Keratinocyte (primary cell): ENCODE measurements around the gene XPOT. TPM values are rescaled to one million over a fixed set of nuclear protein-coding genes. Genes with fewer than 3 reads are reported as not detected.

Source experiments
- DNase-seq: peaks from one replicate; pipeline ENCODE4 v3.0.0-alpha.2; 2011; ENCODE audit warnings: low read depth, missing footprints, low spot score
- FAIRE-seq: peaks from 2 replicates; lab custom pipeline; 2011; peaks lifted over from hg19 to GRCh38; lab: Jason Lieb, UNC
- H2AFZ ChIP-seq: 2 replicates; pipeline ENCODE4 v1.6.0; 2012; ENCODE audit warnings: low read length, control low read depth, inconsistent platforms; ENCODE audit not compliant: control insufficient read depth
- H3K27ac ChIP-seq: 2 replicates; pipeline ENCODE4 v1.5.1; 2011; ENCODE audit warnings: low read length; ENCODE audit not compliant: control insufficient read depth, insufficient read depth
- H3K27me3 ChIP-seq: 3 replicates; pipeline ENCODE4 v1.6.0; 2011; ENCODE audit warnings: low read length; ENCODE audit not compliant: control insufficient read depth, insufficient read depth; ENCODE audit errors: extremely low read depth
- H3K36me3 ChIP-seq, 2 experiments: 2 replicates in 1 of 2; 3 replicates in 1 of 2; pipeline ENCODE4 v1.5.1; 2011; ENCODE audit warnings: low read length in 2 of 2, mild to moderate bottlenecking in 1 of 2; ENCODE audit not compliant: control insufficient read depth in 2 of 2, insufficient read depth in 2 of 2; ENCODE audit errors: extremely low read depth in 1 of 2
- H3K4me1 ChIP-seq: 3 replicates; pipeline ENCODE4 v1.5.1; 2011; ENCODE audit warnings: low read length; ENCODE audit not compliant: control insufficient read depth, insufficient read depth; ENCODE audit errors: extremely low read depth
- H3K4me2 ChIP-seq: 3 replicates; pipeline ENCODE4 v1.6.0; 2011; ENCODE audit warnings: low read depth, low read length; ENCODE audit not compliant: control insufficient read depth, insufficient read depth; ENCODE audit errors: extremely low read depth
- H3K4me3 ChIP-seq, 3 experiments: fragments of 200-600 bp in 1 of 3; sonication (generic) in 1 of 3; 2 replicates in 2 of 3; 3 replicates in 1 of 3; pipeline ENCODE4 v1.5.1; 2011 to 2016; ENCODE audit warnings: low read length in 3 of 3, mild to moderate bottlenecking in 3 of 3, control low read depth in 2 of 3, inconsistent platforms in 1 of 3, low read depth in 1 of 3, mixed read lengths in 1 of 3, mixed run types in 1 of 3, moderate library complexity in 1 of 3; ENCODE audit not compliant: control insufficient read depth in 2 of 3, insufficient read depth in 2 of 3; ENCODE audit errors: extremely low read depth in 1 of 3
- H3K79me2 ChIP-seq: 2 replicates; pipeline ENCODE4 v1.6.0; 2012; ENCODE audit warnings: low read length; ENCODE audit not compliant: control insufficient read depth, insufficient read depth
- H3K9ac ChIP-seq: 3 replicates; pipeline ENCODE4 v1.6.0; 2011; ENCODE audit warnings: low read length; ENCODE audit not compliant: control insufficient read depth, insufficient read depth; ENCODE audit errors: extremely low read depth
- H3K9me1 ChIP-seq: 3 replicates; pipeline ENCODE4 v1.6.0; 2011; ENCODE audit warnings: low read length; ENCODE audit not compliant: control insufficient read depth, insufficient read depth; ENCODE audit errors: extremely low read depth
- H3K9me3 ChIP-seq: 2 replicates; pipeline ENCODE4 v1.5.1; 2012; ENCODE audit warnings: low read depth, low read length; ENCODE audit not compliant: control insufficient read depth
- H4K20me1 ChIP-seq: 3 replicates; pipeline ENCODE4 v1.6.0; 2011; ENCODE audit warnings: low read length; ENCODE audit not compliant: control insufficient read depth, insufficient read depth; ENCODE audit errors: extremely low read depth
- CTCF ChIP-seq, 3 experiments: IDR thresholded peaks in 1 of 3; conservative IDR thresholded peaks in 1 of 3; optimal IDR thresholded peaks in 1 of 3; 2 replicates in 2 of 3; 3 replicates in 1 of 3; pipeline versions ENCODE3 to v1.5.1; 2011; ENCODE audit warnings: low read length in 3 of 3, mild to moderate bottlenecking in 3 of 3, moderate library complexity in 2 of 3, control low read depth in 1 of 3, inconsistent platforms in 1 of 3; ENCODE audit not compliant: insufficient read depth in 2 of 3; ENCODE audit errors: extremely low read depth in 1 of 3
- EZH2 ChIP-seq: IDR thresholded peaks from one replicate; pipeline ENCODE4 v1.6.1; 2012; ENCODE audit warnings: inconsistent platforms, mild to moderate bottlenecking, low read length, moderate library complexity
- dilution Hi-C: fragments of 300-500 bp; cut with MboI; formaldehyde crosslinking; loops from one replicate; pipeline ENCODE4 v1.7.0; 2020; ENCODE audit warnings: low sequenced_read_pairs; ENCODE audit not compliant: extremely low pct_ligation_motif_present
- polyA plus RNA-seq, 5 experiments: library from polyadenylated mRNA; depleted of rRNA in 3 of 5; stranded (reverse) in 3 of 5; stranded (forward) in 1 of 5; unstranded in 1 of 5; fragments of >200 nt; gene quantifications; 1 replicate in 1 of 5; 2 replicates in 3 of 5; 3 replicates in 1 of 5; pipeline versions ENCODE4 v1.2.1 to v1.2.3, GENCODE V29; 2011 to 2012; ENCODE audit warnings: missing spikeins in 2 of 5, low read depth in 1 of 5, low replicate concordance in 1 of 5

The XPOT gene
- polyA plus RNA-seq, 1 donor (not counting 4 experiments of a cell fraction or from before 2014, with no cell fraction given) = 93.8 TPM

DNA sequence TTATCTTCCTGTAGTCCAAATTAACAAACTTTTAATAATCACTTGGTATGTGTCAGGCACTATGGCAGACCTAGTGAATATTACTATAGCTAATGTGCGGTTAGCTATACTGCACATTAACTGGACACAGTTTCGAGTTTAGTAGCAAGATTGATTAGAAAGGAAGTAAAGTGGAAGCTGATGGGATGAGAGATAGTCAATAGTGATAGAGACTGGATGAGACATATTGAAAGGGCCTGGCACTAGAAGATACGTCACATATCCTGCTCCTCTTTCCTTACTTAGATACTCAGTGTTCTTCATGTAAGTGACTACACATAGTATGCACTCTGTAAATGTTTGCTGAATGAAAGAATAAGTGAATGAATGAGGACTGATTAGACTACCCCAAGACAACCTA, 53.3 kb downstream of the XPOT start:
- H3K36me3 ChIP-seq = peaks cover 0 to 10% of the 10 kb centered on the region in 2 experiments
- H3K27ac ChIP-seq = no peak overlapping the region
- no peak overlapping the region for H2AFZ ChIP-seq
- H3K27me3 ChIP-seq = no peaks in the 10 kb centered on the region
- TF ChIP-seq CTCF (optimal IDR thresholded peaks at IDR 0.05 in 1 of 3, IDR thresholded peaks at IDR 0.05 in 1 of 3, conservative IDR thresholded peaks at IDR 0.05 in 1 of 3; ENCODE audit: extremely low read depth in 1 of 3, insufficient read depth in 2 of 3, low read length in 3 of 3) = no peak
- TF ChIP-seq EZH2 = no peak
- no peak for FAIRE-seq
- no peak for DNase-seq
- H3K9me1 ChIP-seq = peaks cover 2% of the 10 kb centered on the region
- dilution Hi-C loops = no loop called here
- H3K4me2 ChIP-seq = no peak overlapping the region
- no peaks in the 10 kb centered on the region for H3K9me3 ChIP-seq
- no peak overlapping the region for H3K9ac ChIP-seq
- no peaks in the 10 kb centered on the region for H4K20me1 ChIP-seq
- peaks cover 71% of the 10 kb centered on the region for H3K79me2 ChIP-seq
- no peak overlapping the region for H3K4me3 ChIP-seq
- H3K4me1 ChIP-seq = peaks cover 28% of the 10 kb centered on the region

- H3K4me1 ChIP-seq = peaks cover 28% of the 10 kb centered on the region
- dilution Hi-C loops = no loop called here
- TF ChIP-seq EZH2 (no peak), CTCF (optimal IDR thresholded peaks at IDR 0.05 in 1 of 3, IDR thresholded peaks at IDR 0.05 in 1 of 3, conservative IDR thresholded peaks at IDR 0.05 in 1 of 3; ENCODE audit: extremely low read depth in 1 of 3, insufficient read depth in 2 of 3, low read length in 3 of 3) (no peak)
- H3K9me1 ChIP-seq = peaks cover 2% of the 10 kb centered on the region
- H3K27me3 ChIP-seq = no peaks in the 10 kb centered on the region
- peaks cover 0 to 10% of the 10 kb centered on the region in 2 experiments for H3K36me3 ChIP-seq
- no peak overlapping the region for H2AFZ ChIP-seq
- H3K4me2 ChIP-seq = no peak overlapping the region
- FAIRE-seq (no peak), DNase-seq (no peak)
- H3K9me3 ChIP-seq = no peaks in the 10 kb centered on the region
- H3K9ac ChIP-seq = no peak overlapping the region
- no peak overlapping the region for H3K4me3 ChIP-seq
- peaks cover 70% of the 10 kb centered on the region for H3K79me2 ChIP-seq
- no peaks in the 10 kb centered on the region for H4K20me1 ChIP-seq
- no peak overlapping the region for H3K27ac ChIP-seq
Observed at GRCh38 chr12:64457923-64458322, 53.7 kb downstream of the XPOT start.
